Muscle of leg (tissue), 11 donors: Measurements from ENCODE around the gene AAMP. TPM values are rescaled to one million over a fixed set of nuclear protein-coding genes. Genes with fewer than 3 reads are reported as not detected.

Experiments
- DNase-seq: peaks from one replicate; pipeline ENCODE4 v3.0.0; 2013
- H3K27ac ChIP-seq: one replicate; pipeline ENCODE4 v1.5.1; 2013; ENCODE audit warnings: mild to moderate bottlenecking, low read length, control low read depth
- H3K27me3 ChIP-seq: one replicate; pipeline ENCODE4 v1.6.1; 2013; ENCODE audit warnings: low read length; ENCODE audit not compliant: control insufficient read depth, insufficient read depth
- H3K36me3 ChIP-seq: one replicate; pipeline ENCODE4 v1.6.1; 2013; ENCODE audit warnings: low read length; ENCODE audit not compliant: control insufficient read depth, insufficient read depth
- H3K4me1 ChIP-seq: one replicate; pipeline ENCODE4 v1.6.1; 2013; ENCODE audit warnings: low read length; ENCODE audit not compliant: control insufficient read depth, insufficient read depth
- H3K4me3 ChIP-seq: one replicate; pipeline ENCODE4 v1.5.1; 2013; ENCODE audit warnings: low read length, control low read depth
- H3K9me3 ChIP-seq: replicated peaks from 2 replicates; pipeline ENCODE4 v1.6.1; 2013; ENCODE audit warnings: low read depth, low read length; ENCODE audit not compliant: control insufficient read depth
- WGBS: methylation state at CpG from one replicate; pipeline ENCODE4 v1.1.5; 2013; ENCODE audit warnings: missing lambda C conversion rate; ENCODE audit not compliant: insufficient coverage; 5-methylcytosine and 5-hydroxymethylcytosine counted together
- polyA plus RNA-seq, 8 donors: library from polyadenylated mRNA; unstranded; fragments of 120-200 nt; gene quantifications; one replicate each; pipeline versions ENCODE4 v1.2.1 to v1.2.3, GENCODE V29; 2013; ENCODE audit warnings: inconsistent platforms in 1 of 8, low replicate concordance in 1 of 8; ENCODE audit not compliant: insufficient read length in 8 of 8, insufficient read depth in 1 of 8
- total RNA-seq: library from RNA; stranded (reverse); fragments of 120-200 nt; gene quantifications from one replicate; pipeline ENCODE4 v1.2.4, GENCODE V29; 2013

Gene AAMP
- total and polyA plus RNA-seq, 9 donors = 88.4 to 124 (median 109) TPM

DNA sequence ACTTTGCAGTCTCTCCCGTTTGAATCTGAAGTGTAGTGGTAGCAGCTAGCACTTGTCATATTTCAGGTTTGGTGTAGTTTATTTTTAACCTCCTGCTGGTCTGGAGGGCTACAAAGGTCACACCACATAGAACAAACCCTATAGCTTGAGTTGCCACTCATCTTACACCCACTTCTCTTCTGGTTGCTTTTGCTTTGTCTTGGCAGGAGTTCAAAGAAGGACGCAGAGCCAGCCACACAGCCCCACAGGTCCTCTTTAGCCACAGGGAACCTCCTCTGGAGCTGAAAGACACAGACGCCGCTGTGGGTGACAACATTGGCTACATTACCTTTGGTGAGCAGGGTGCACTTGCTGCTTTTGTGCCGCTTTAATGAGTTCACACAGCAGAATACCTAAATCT lies 24.7 kb downstream of the AAMP start:
- DNase-seq = no peak
- 85% methylated on average over 3 of the region's 5 CpGs for WGBS
- Histone ChIP-seq H3K27me3 (no peaks in the 10 kb centered on the region), H3K9me3 (no peaks in the 10 kb centered on the region), H3K36me3 (peaks cover 80% of the 10 kb centered on the region), H3K27ac (peak overlapping the region; percentile 0), H3K4me3 (no peak overlapping the region), H3K4me1 (no peaks in the 10 kb centered on the region)

DNA sequence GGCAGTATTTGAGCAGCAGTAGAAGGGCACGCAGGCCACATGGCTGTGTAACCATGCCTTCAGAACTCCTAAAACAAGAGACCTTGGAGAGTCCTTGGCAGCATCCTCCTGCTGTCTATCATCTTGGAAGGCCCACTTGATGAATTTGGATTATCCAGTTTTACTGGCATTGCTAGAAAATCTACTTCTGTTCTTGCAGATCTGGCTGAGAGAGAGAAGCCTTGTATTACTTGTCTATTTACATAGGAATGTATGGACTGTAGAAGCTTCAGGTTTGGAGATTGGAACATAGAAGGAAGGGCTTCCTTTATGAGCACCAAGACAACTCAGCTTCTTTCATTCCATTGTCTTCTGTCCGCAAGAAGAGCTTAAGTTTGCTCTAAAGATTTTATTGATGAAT lies 25.3 kb downstream of the AAMP start:
- WGBS = no CpG with 5 or more reads among the region's 2 CpGs
- Histone ChIP-seq H3K4me3 (no peak overlapping the region), H3K27me3 (no peaks in the 10 kb centered on the region), H3K9me3 (no peaks in the 10 kb centered on the region), H3K36me3 (peaks cover 80% of the 10 kb centered on the region), H3K4me1 (no peaks in the 10 kb centered on the region), H3K27ac (no peak overlapping the region)
- DNase-seq = no peak

DNA sequence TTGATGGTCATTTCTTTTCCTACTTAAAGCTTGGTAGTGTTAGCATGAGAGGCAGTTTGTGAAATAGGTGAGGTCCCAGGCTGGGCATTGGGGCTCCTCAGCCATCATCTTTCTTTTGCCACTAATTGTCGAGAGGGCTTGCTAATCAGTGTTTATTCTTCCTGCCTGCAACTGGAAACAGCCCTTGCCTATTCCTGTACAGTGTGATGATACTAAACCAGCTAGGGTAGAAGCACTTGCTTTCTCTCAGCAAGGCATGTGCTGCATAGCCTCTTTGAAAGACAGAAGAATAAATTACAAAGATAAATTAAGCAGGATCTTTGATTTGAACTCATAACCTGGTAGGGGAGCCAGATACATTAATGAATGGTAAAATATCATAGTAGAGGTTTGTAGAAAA lies 25.7 kb downstream of the AAMP start:
- no peaks in the 10 kb centered on the region for H3K9me3 ChIP-seq
- WGBS = 83% methylated on average over 1 of the region's 1 CpG
- no peaks in the 10 kb centered on the region for H3K27me3 ChIP-seq
- no peak for DNase-seq
- H3K36me3 ChIP-seq = peaks cover 78% of the 10 kb centered on the region
- no peak overlapping the region for H3K27ac ChIP-seq
- H3K4me1 ChIP-seq = no peaks in the 10 kb centered on the region
- H3K4me3 ChIP-seq = no peak overlapping the region

DNA sequence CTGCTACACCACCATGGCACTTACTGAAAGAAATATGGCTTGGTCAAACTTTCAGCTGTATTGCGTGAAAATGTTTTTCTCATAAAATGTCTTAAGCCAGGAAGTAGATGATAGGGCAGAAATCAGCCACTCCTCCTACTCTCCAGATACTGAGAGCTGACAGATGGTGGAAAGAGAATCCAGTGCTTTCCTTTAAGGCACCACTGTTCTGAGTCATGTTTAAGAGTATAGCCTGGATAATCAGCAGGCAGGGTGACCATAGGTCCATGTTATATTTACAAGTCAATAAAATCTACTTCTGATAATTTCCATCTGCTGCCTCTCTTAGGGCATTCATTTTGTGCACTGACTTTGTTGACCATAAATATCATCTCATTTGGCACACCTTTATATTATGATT lies 31.1 kb downstream of the AAMP start:
- peaks cover 73% of the 10 kb centered on the region for H3K36me3 ChIP-seq
- no peaks in the 10 kb centered on the region for H3K4me1 ChIP-seq
- no peak overlapping the region for H3K4me3 ChIP-seq
- no peaks in the 10 kb centered on the region for H3K9me3 ChIP-seq
- DNase-seq = no peak
- WGBS = no CpG with 5 or more reads among the region's 1 CpG
- H3K27ac ChIP-seq = no peak overlapping the region
- H3K27me3 ChIP-seq = no peaks in the 10 kb centered on the region

DNA sequence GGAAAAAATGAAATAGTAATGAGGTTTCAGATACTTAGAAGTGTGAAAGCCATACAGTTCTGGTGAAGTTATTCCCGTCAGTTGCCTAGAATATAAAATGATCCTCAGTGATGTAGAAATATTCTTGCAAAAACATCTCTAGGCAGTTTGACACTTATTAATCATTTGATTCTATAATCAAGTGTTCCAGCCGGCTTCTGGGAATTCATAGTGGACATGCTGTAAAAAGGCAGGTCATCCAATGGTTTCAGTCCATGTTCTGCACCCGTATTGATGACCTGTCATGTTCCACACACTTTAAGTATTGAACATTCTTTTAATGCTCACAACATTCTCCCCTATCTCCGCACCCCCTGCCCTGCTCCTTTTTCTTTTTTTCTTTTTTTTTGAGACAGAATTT lies 33.1 kb downstream of the AAMP start:
- Histone ChIP-seq H3K9me3 (no peaks in the 10 kb centered on the region), H3K36me3 (peaks cover 77% of the 10 kb centered on the region), H3K4me3 (no peak overlapping the region), H3K27ac (no peak overlapping the region), H3K27me3 (no peaks in the 10 kb centered on the region), H3K4me1 (no peaks in the 10 kb centered on the region)
- no CpG with 5 or more reads among the region's 4 CpGs for WGBS
- no peak for DNase-seq

DNA sequence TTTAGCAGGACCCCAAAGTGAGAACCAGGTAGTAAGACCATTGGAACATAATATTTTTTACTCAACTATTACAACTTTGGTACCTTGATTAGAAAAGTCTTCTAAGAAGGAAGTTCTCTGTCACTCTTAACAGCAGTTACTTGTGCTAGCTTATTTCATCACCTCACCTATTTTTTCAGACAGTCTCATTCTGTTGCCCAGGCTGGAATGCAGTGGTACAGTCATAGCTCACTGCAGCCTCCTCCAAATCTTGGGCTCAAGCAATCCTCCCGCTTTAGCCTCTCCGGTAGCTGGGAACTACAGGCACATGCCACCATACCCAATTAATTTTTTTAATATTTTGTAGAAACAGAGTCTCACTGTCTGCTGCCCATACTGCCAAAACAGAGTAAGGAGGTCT lies 34.9 kb downstream of the AAMP start:
- Histone ChIP-seq H3K9me3 (no peaks in the 10 kb centered on the region), H3K4me3 (no peak overlapping the region), H3K27ac (no peak overlapping the region), H3K4me1 (no peaks in the 10 kb centered on the region), H3K36me3 (peaks cover 81% of the 10 kb centered on the region), H3K27me3 (no peaks in the 10 kb centered on the region)
- WGBS = no CpG with 5 or more reads among the region's 2 CpGs
- no peak for DNase-seq

DNA sequence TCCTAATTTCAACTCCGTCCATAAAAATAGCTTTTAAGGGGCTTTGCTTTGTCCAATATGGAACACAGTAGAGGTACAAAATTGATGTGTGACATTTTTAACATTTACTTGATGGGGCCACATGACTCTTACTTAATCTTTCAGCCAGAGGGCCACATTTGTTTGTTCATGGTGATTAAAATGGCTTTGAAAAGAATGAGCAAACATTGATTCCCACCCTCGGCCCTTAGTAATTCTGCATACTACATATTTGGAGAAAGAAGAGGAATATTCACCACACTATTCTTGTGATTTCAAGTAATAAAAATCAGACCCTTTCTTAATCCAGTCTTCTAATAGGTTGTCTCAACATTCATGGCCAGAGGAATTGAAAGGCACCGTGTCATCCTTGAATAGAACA lies 35.4 kb downstream of the AAMP start:
- H3K36me3 ChIP-seq = peaks cover 79% of the 10 kb centered on the region
- no CpG with 5 or more reads among the region's 3 CpGs for WGBS
- H3K27me3 ChIP-seq = no peaks in the 10 kb centered on the region
- DNase-seq = no peak
- no peaks in the 10 kb centered on the region for H3K4me1 ChIP-seq
- no peak overlapping the region for H3K4me3 ChIP-seq
- H3K9me3 ChIP-seq = no peaks in the 10 kb centered on the region
- H3K27ac ChIP-seq = no peak overlapping the region

DNA sequence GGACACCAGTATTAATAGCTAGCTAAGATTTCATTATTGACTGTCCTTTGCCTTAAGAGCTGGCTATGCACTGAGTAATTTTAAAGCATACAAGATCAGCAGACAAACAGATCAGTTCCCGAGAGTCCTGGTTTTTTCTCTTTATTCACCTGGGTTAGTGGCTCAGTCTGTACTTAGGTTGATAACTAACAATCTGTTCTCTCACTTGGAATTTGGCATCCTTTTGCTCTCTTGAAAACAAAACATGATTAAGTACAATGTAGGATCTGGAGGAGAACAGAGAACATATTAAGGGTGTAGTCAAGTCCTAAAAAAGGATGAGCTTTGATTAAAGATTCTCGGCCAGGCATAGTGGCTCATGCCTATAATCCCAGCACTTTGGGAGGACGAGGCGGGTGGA lies 36.4 kb downstream of the AAMP start:
- Histone ChIP-seq H3K9me3 (no peaks in the 10 kb centered on the region), H3K4me1 (no peaks in the 10 kb centered on the region), H3K4me3 (no peak overlapping the region), H3K27ac (no peak overlapping the region), H3K36me3 (peaks cover 74% of the 10 kb centered on the region), H3K27me3 (no peaks in the 10 kb centered on the region)
- WGBS = no CpG with 5 or more reads among the region's 4 CpGs
- no peak for DNase-seq

DNA sequence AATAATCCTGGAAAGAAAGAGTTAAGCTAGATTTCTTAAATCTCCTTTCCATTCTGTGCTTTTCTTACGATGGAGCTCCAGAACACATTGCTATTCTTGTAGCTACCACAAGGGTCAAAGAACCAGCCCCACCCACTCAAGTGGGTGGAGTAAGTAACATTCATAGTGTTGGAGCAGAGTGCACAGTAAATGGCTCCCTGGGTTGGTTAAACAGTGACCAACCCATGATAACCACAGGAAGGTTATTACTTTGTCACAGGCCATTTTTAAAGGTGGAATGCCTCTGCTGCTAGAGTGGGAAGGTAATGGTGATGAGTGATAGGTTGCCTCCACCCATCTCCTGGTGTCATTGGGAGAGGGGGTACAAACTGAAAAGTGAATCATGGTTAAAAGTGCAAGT lies 39.1 kb downstream of the AAMP start:
- Histone ChIP-seq H3K27me3 (no peaks in the 10 kb centered on the region), H3K4me1 (no peaks in the 10 kb centered on the region), H3K4me3 (no peak overlapping the region), H3K27ac (no peak overlapping the region), H3K9me3 (no peaks in the 10 kb centered on the region), H3K36me3 (peaks cover 64% of the 10 kb centered on the region)
- no peak for DNase-seq
- WGBS = no CpG with 5 or more reads among the region's 1 CpG

DNA sequence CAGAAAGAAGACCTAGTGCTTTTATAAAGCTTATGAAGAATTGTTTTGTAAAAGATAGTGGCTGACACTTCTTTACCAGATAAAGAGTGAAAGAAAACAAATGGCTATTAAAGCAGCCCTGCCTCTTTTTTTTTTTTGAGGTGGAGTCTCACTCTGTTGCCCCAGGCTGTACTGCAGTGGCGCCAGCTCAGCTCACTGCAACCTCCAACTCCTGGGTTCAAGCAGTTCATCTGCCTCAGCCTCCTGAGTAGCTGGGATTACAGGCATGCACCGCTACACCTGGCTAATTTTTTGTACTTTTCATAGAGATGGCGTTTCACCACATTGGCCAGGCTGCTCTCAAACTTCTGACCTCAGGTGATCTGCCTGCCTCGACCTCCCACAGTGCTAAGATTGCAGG lies 40.1 kb downstream of the AAMP start:
- no peaks in the 10 kb centered on the region for H3K27me3 ChIP-seq
- peak overlapping the region; percentile 43 for H3K27ac ChIP-seq
- WGBS = 94% methylated on average over 4 of the region's 4 CpGs
- H3K9me3 ChIP-seq = no peaks in the 10 kb centered on the region
- H3K36me3 ChIP-seq = peaks cover 63% of the 10 kb centered on the region
- H3K4me3 ChIP-seq = no peak overlapping the region
- DNase-seq = no peak
- H3K4me1 ChIP-seq = no peaks in the 10 kb centered on the region

DNA sequence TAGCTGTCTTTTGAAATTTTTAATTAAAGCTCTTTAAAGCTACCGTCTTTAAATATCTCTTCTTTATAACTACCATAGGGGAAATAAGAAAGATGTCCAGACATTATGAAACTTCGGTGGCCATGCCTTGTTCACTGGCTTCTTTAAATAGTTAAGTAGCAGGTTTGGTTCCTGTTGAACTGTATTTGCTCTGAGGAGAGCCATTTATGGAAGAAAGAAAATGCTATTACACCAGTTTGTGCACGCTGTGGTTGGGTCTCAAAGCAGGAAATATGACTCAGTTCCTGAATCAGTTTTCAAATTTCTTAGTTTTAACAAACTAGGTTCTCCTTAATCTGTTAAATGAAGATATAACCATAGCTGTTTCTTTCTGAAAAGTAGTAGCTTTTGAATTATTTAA lies 40.7 kb downstream of the AAMP start:
- Histone ChIP-seq H3K4me3 (no peak overlapping the region), H3K9me3 (no peaks in the 10 kb centered on the region), H3K27me3 (no peaks in the 10 kb centered on the region), H3K36me3 (peaks cover 65% of the 10 kb centered on the region), H3K4me1 (no peaks in the 10 kb centered on the region), H3K27ac (peak overlapping the region; percentile 77)
- no CpG with 5 or more reads among the region's 3 CpGs for WGBS
- peak; percentile 66 for DNase-seq
